PC-3 (cell line): ENCODE measurements around the gene HP1BP3.

Experiments used
- EZH2phosphoT487 ChIP-seq: fragments of 300-600 bp; sonication (generic); IDR thresholded peaks from 2 replicates; pipeline ENCODE4 v1.6.1; 2018; ENCODE audit warnings: mild to moderate bottlenecking, antibody characterized with exemption, low read length, borderline replicate concordance
- TF ChIP-seq, protein P1 (sequence below): fragments of 300-600 bp; sonication (generic); conservative IDR thresholded peaks from 2 replicates; pipeline ENCODE4 v1.5.1; 2017; ENCODE audit warnings: antibody characterized with exemption, low read depth, mild to moderate bottlenecking, low read length

DNA sequence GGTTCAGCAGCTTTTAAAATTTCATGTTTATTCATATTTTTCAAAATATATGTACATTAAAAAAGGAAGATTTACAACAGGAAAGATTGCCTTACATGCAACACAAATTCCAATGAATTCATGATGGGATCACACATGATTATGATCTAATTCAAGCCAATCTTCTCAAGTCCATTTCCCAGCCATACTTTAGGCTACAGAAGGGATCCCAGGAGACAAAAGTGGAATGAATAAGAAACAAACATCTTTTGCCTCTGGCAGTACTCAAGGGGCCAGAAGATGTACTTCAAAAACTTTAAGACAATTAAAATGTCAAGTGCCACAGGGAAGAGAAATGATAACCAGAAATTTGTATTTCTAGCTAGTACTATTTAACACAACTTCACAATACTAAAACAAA lies 44.4 kb downstream of the HP1BP3 start:
- no peak for TF ChIP-seq EZH2phosphoT487
- TF ChIP-seq, protein P1, sequence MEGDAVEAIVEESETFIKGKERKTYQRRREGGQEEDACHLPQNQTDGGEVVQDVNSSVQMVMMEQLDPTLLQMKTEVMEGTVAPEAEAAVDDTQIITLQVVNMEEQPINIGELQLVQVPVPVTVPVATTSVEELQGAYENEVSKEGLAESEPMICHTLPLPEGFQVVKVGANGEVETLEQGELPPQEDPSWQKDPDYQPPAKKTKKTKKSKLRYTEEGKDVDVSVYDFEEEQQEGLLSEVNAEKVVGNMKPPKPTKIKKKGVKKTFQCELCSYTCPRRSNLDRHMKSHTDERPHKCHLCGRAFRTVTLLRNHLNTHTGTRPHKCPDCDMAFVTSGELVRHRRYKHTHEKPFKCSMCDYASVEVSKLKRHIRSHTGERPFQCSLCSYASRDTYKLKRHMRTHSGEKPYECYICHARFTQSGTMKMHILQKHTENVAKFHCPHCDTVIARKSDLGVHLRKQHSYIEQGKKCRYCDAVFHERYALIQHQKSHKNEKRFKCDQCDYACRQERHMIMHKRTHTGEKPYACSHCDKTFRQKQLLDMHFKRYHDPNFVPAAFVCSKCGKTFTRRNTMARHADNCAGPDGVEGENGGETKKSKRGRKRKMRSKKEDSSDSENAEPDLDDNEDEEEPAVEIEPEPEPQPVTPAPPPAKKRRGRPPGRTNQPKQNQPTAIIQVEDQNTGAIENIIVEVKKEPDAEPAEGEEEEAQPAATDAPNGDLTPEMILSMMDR: no peak
